Esophagus squamous epithelium (tissue), 4 donors: ENCODE results near the gene DYRK2.

Experiments used
- POLR2A ChIP-seq, 4 donors: fragments of 450-650 bp; IDR thresholded peaks; one replicate each; pipeline ENCODE4 v1.6.1; 2017; ENCODE audit warnings: antibody characterized with exemption in 4 of 4, mild to moderate bottlenecking in 4 of 4, moderate library complexity in 3 of 4
- TF ChIP-seq, protein P1 (sequence below), 6 experiments: fragments of 450-650 bp in 4 of 6; fragments of 200-600 bp in 2 of 6; sonication (generic) in 2 of 6; IDR thresholded peaks; one replicate each; pipeline ENCODE4 v1.5.1; 2016 to 2019; ENCODE audit warnings: antibody characterized with exemption in 6 of 6, mild to moderate bottlenecking in 4 of 6, moderate library complexity in 4 of 6

DNA sequence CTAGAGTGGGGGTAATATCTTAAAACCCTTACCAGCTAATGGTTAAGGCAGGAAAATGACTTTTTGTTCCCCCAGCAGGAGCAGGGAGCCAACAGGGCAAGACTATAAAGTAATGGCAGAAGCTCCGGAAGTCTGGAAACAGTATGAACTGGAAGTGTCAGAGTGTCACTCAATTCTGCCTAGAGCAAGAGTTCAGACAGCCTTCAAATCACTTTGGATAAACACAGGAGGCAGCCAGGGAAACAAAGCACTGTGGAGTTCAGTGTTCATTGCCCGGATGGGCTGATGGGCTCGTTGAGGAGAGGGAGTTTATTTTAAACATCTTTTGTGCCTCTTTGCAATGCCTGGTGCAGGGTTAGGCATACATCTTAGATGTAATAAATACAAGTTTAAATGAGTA is 16.5 kb upstream of the DYRK2 start:
- TF ChIP-seq, protein P1, sequence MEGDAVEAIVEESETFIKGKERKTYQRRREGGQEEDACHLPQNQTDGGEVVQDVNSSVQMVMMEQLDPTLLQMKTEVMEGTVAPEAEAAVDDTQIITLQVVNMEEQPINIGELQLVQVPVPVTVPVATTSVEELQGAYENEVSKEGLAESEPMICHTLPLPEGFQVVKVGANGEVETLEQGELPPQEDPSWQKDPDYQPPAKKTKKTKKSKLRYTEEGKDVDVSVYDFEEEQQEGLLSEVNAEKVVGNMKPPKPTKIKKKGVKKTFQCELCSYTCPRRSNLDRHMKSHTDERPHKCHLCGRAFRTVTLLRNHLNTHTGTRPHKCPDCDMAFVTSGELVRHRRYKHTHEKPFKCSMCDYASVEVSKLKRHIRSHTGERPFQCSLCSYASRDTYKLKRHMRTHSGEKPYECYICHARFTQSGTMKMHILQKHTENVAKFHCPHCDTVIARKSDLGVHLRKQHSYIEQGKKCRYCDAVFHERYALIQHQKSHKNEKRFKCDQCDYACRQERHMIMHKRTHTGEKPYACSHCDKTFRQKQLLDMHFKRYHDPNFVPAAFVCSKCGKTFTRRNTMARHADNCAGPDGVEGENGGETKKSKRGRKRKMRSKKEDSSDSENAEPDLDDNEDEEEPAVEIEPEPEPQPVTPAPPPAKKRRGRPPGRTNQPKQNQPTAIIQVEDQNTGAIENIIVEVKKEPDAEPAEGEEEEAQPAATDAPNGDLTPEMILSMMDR (IDR thresholded peaks at IDR 0.05) = no peak
- TF ChIP-seq POLR2A (IDR thresholded peaks at IDR 0.05) = no peak
